Ectodermal cell (in vitro differentiated cells): Measurements from ENCODE around the gene HGS.
"Not testable (repeated sequence)": the region's sequence is repeated elsewhere in the genome, so short reads cannot be mapped to it uniquely, and the experiment has no call there.

Experiments
- H3K27ac ChIP-seq: 2 replicates; pipeline ENCODE4 v1.7.0; 2013; ENCODE audit warnings: mild to moderate bottlenecking, low read depth, low read length; ENCODE audit not compliant: insufficient read depth, poor library complexity, severe bottlenecking
- H3K27me3 ChIP-seq: 2 replicates; pipeline ENCODE4 v1.7.0; 2013; ENCODE audit warnings: mild to moderate bottlenecking, low read length; ENCODE audit not compliant: insufficient read depth, control insufficient read depth, poor library complexity, severe bottlenecking
- H3K36me3 ChIP-seq: one replicate; pipeline ENCODE4 v1.7.0; 2013; ENCODE audit warnings: low read length; ENCODE audit not compliant: control insufficient read depth, insufficient read depth
- H3K4me1 ChIP-seq: one replicate; pipeline ENCODE4 v1.7.0; 2013; ENCODE audit warnings: low read length; ENCODE audit not compliant: control insufficient read depth, insufficient read depth
- H3K4me3 ChIP-seq: 2 replicates; pipeline ENCODE4 v1.7.0; 2013; ENCODE audit warnings: low read depth, low read length, control low read depth; ENCODE audit not compliant: insufficient read depth
- H3K9me3 ChIP-seq: 2 replicates; pipeline ENCODE4 v1.7.0; 2013; ENCODE audit warnings: mild to moderate bottlenecking, low read length, moderate library complexity; ENCODE audit not compliant: control insufficient read depth
- WGBS, 2 experiments: methylation state at CpG; one replicate each; pipeline ENCODE4 v1.1.7; 2013; ENCODE audit warnings: missing lambda C conversion rate in 2 of 2; 5-methylcytosine and 5-hydroxymethylcytosine counted together

The HGS gene

DNA sequence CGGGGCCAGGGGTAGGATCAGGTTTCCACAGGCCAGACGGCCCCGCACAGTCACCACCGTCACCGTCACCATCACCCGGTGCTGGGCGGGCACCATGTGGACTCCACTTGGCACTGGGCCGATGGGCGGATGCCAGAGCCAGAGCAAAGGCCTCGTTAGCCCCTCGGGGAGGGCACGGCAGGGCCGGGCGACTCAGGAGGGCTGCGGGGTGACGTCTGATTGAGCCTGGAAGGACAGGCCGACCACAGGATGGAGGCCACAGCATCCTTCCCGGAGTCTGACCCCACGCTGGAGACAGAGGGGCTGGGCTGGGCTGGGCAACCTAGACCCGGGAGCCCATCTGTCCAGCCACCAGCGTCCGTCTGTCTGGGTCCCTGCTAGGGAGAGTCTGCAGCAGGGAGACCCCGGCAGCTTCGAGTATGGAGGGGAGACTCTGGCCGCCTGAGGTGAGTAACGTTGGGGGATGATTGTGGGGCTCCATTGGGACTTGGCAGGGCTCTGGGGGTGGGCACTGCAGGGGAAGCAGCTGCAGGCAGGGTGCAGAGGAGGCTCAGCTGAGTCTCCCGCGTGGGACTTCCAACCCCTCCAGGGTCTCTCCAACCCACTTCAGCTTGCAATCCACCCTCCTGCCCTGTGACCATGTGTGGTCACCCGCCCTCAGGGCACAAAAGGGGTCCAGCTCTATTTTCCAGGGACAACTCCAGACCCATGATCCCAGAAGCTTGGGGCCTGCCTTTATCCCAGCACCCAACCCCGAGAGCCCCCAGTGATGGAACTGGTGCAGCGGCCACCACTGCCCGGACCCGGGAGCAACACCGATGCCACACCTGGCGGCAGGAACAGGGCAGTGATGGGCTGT is 50.8 kb downstream of the HGS start:
- peaks cover 13% of the 10 kb centered on the region for H3K27me3 ChIP-seq
- H3K27ac ChIP-seq: no peak overlapping the region
- WGBS, 2 experiments: 92 to 93% methylated on average over 35 of the region's 35 CpGs
- peaks cover 3% of the 10 kb centered on the region for H3K4me1 ChIP-seq
- H3K4me3 ChIP-seq: no peak overlapping the region
- H3K36me3 ChIP-seq: no peaks in the 10 kb centered on the region
- no peaks in the 10 kb centered on the region for H3K9me3 ChIP-seq

DNA sequence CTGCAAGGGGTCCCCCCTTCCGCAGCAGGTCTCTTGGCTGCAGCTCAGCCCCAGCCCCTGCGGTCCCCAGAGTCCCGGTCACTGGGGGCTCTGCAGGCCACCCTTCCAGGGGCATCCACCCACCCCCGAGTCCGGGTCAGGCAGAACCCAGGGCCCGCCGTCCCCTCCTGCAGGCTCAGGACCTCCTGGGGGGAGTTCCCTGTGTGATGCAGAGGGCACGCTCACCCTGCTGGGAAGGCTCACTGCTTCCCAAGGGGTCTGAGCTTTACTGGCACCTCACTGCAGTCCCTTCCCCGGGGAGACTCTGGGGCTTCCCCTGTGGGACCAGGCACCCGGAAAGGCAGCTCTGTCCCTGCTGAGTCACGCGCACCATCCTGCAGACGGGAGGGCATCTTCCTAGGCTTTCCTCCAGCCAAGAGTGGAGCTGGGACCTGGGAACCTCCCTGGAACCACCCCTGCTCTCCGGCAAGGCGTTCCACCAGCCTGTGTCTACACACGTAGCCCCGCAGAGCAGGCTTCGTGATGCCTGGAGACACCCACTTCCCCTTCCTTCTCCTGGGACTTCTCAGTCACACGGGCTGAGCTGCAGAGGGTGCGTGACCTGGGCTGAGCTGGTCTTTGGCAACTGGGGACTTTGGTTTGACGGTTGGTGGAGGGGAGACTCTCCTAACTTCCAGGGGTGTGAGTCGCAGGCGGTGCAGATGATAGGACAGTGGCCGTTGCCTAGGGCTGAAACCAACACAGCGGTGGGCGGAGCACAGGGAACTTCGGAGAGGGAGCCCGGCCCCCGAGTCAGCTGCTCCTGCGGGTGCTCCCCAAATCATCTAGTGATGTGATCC is 51.7 kb downstream of the HGS start:
- Histone ChIP-seq H3K9me3 (no peaks in the 10 kb centered on the region), H3K4me3 (no peak overlapping the region), H3K27ac (no peak overlapping the region), H3K27me3 (peaks cover 13% of the 10 kb centered on the region), H3K36me3 (no peaks in the 10 kb centered on the region), H3K4me1 (peaks cover 3% of the 10 kb centered on the region)
- WGBS, 2 experiments: 72 to 73% methylated on average over 30 of the region's 30 CpGs

DNA sequence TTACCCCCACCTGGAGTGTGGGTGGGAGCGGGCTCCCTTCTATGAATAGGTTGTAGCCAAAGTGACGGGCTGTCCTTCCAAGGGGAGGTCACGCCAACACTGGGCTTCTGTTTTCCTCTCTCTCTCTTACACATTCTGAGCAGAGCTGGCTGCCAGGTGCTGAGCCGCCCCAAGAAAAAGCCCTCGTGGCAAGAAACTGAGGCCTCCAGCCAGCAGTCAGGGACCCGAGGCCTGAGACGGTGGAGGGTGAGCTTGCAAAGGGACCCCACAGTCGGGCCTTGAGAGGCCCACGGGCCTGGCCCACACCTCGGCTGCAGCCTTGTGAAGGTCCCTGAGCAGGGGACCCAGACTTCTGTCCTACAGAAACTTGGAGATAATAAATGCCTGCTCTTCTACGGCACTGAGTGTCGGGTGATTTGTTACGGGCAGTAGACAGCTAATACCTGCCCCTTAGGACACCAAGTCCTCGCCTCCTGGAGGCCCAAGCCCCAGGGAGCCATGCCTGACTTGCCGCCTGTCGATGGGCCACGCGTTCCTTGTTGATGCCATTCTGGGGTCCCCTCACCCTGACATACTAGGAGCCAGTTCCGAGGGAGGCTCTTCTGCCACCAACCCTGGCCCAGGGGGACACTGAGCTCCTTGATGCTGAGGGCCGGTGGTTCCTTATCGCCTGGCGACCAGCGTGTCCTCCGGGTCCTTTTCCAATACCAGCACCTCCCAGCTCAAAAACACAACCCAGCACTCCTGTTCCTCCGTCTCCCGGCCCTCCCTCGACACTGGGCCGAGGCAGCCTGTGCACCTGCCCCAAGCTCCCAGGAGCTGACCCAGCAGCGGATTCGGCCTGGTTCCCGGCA is 54.4 kb downstream of the HGS start:
- H3K27ac ChIP-seq: no peak overlapping the region
- no peaks in the 10 kb centered on the region for H3K9me3 ChIP-seq
- no peak overlapping the region for H3K4me3 ChIP-seq
- no peaks in the 10 kb centered on the region for H3K36me3 ChIP-seq
- 93% methylated on average over 31 of the region's 31 CpGs for WGBS, 2 experiments
- H3K4me1 ChIP-seq: no peaks in the 10 kb centered on the region
- peaks cover 6% of the 10 kb centered on the region for H3K27me3 ChIP-seq

DNA sequence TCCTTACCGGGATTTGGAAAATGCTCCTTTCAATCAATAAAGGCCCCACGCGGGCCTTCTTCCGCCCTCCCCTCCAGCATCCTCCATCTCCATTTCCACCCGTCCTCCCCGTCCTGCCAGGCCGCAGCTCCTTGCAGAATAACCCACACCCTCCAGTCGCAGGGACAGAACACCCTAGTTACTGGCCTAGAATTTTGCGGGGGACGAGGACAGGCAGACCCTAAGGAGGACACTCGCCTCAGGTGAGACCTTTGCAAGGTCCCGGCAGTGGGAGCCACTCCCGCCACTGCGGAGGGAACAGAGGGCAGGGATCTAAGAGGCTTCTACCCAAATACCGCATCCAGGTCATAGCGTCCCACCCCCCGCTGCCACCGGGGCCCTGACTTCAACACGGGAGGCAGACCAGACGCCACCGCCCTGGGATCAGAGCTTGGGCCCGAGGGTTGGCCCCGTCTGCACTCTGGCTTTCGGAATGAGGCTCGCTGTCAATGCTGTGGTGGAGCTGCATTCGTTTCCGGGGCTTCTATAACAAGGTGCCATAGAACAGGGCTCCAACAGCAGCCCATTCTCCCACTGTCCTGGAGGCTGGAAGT is 55.1 kb downstream of the HGS start:
- Histone ChIP-seq H3K4me1 (no peaks in the 10 kb centered on the region), H3K27me3 (no peaks in the 10 kb centered on the region), H3K36me3 (no peaks in the 10 kb centered on the region), H3K9me3 (no peaks in the 10 kb centered on the region), H3K4me3 (no peak overlapping the region), H3K27ac (no peak overlapping the region)
- 88 to 89% methylated on average over 27 of the region's 27 CpGs for WGBS, 2 experiments

DNA sequence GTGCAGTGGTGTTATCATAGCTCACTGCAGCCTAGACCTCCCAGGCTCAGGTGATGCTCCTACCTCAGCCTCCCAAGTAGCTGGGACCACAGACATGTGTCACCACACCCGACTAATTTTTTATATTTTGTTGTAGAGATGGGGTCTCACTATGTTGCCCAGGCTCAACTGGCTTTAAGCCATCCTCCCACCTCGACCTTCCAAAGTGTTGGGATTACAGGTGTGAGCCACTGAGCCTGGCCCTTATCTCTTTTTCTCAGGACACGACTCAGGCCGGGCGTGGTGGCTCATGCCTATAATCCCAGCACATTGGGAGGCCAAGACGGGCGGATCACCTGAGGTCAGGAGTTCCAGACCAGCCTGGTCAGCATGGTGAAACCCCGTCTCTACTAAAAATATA is 55.8 kb downstream of the HGS start:
- 90 to 96% methylated on average over 8 of the region's 8 CpGs for WGBS, 2 experiments
- H3K4me1 ChIP-seq, H3K9me3 ChIP-seq, H3K36me3 ChIP-seq, H3K4me3 ChIP-seq, H3K27ac ChIP-seq, H3K27me3 ChIP-seq: not testable (repeated sequence)

DNA sequence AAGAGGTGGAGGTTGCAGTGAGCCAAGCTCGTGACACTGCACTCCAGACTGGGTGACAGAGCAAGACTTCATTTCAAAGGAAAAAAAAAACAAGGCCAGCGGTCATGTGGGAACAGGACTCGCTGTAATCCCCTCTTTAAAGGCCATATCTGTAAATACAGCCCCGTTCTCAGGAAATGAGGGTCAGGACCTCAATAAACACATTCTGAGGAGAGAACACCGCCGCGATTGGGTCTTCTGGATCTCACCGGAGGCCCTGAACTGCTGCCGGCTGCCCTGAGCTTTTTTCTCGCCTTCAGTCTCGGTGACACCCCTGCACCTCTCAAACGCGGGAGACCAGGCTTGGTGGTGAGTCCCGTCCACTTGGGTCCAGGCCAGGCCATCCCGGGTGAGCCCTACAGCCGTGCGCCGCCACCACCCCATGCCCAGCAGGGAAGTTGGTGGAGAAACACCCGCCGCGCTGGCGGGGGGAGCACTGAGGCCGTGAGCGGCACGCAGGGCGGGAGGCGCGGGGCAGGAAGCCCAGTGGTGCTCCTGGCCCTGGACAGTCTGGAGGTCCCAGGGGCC is 56.7 kb downstream of the HGS start:
- Histone ChIP-seq H3K27me3 (no peaks in the 10 kb centered on the region), H3K36me3 (no peaks in the 10 kb centered on the region), H3K4me3 (no peak overlapping the region), H3K27ac (no peak overlapping the region), H3K4me1 (no peaks in the 10 kb centered on the region), H3K9me3 (no peaks in the 10 kb centered on the region)
- WGBS, 2 experiments: 85 to 87% methylated on average over 28 of the region's 28 CpGs

DNA sequence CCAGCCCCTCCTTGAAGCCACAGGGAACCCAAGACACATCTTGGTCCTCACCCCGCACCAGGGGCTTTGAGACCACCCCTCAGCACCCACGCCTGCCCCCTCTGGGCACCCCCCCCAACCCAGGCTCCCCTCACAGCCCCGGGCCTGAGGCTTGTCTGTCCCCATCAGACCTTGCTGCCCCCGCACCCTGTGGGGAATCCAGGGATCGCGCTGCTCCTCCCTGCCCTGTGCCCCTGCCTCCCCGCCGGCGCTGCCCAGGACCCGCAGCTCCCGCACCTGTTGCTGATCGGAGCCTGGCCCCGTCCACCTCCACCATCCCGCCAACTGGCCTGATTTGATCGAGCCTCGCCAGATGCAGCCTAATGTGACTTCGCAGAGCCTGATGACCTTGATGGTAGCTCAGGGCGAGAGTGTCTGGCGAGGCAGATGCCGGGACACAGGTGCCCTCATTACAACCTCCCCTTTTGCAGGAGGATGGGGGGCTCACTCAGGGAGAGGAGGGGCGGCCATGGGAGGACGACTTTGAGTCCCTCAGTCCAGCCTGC is 57.3 kb downstream of the HGS start:
- no peak overlapping the region for H3K27ac ChIP-seq
- H3K4me1 ChIP-seq: no peaks in the 10 kb centered on the region
- H3K27me3 ChIP-seq: no peaks in the 10 kb centered on the region
- no peak overlapping the region for H3K4me3 ChIP-seq
- no peaks in the 10 kb centered on the region for H3K36me3 ChIP-seq
- no peaks in the 10 kb centered on the region for H3K9me3 ChIP-seq
- WGBS, 2 experiments: 80 to 81% methylated on average over 22 of the region's 22 CpGs

DNA sequence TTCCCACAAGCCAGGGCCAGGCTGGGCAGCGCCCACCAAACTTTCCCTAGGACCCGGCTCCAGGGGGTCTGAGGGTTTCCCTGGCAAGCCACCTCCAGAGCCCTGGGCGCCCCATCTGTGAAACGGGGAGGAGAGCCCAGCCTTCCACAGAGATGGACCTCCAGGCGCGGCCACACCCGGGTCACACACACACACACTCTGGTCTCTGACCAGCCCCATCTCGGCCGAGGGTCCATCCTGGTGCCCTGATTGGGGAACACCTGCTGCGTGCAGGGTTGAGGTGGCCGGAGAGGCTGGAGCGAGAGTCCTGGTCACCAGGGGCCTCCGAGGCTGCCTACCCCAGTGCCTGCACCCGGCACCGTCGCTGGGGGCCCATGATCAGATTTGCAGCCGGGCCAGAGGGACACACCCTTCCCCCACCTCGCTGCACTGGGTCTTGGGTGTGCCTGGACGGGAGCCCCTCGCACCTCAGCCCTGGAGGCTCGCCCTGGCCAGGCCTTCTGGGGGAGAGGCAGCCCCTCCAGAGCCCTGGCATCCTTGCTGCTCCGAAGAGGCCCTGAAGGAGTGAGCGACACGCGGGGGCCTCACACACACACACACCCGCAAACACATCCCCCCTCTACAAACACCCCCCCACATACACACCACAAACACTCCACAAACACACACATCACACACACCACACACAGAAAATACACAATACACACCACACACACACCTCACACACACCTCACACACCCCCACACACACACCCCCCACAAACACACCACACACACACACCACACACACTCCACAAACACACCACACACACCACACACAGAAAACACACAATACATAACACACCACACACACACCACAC is 58.0 kb downstream of the HGS start:
- Histone ChIP-seq H3K36me3 (no peaks in the 10 kb centered on the region), H3K27me3 (no peaks in the 10 kb centered on the region), H3K27ac (no peak overlapping the region), H3K9me3 (no peaks in the 10 kb centered on the region), H3K4me3 (no peak overlapping the region), H3K4me1 (no peaks in the 10 kb centered on the region)
- 81% methylated on average over 26 of the region's 26 CpGs for WGBS, 2 experiments
